GM12891 (cell line): ENCODE measurements around the gene CDCA7.

Source experiments
- POLR2A ChIP-seq: IDR thresholded peaks from 2 replicates; pipeline ENCODE4 v1.6.1; 2011; ENCODE audit warnings: low read depth, low read length, control low read depth
- POLR2AphosphoS5 ChIP-seq: IDR thresholded peaks from 2 replicates; pipeline ENCODE4 v1.6.1; 2011; ENCODE audit warnings: low read depth, low read length, control low read depth
- POU2F2 ChIP-seq: IDR thresholded peaks from 2 replicates; pipeline ENCODE4 v1.6.1; 2011; ENCODE audit warnings: low read depth, mild to moderate bottlenecking, control low read depth, low read length, moderate library complexity
- SPI1 ChIP-seq: IDR thresholded peaks from 2 replicates; pipeline ENCODE4 v1.6.1; 2011; ENCODE audit warnings: low read depth, low read length, control low read depth
- TAF1 ChIP-seq: IDR thresholded peaks from 2 replicates; pipeline ENCODE4 v1.6.1; 2011; ENCODE audit warnings: low read depth, low read length, control low read depth

GRCh38 chr2:173358616-173359015, 3.9 kb downstream of the CDCA7 start:
- TF ChIP-seq POLR2A (no peak), TAF1 (no peak), POLR2AphosphoS5 (no peak), SPI1 (no peak), POU2F2 (no peak)
